CD4-positive, alpha-beta T cell (primary cell): ENCODE data around the gene PCED1B. TPM values are rescaled to one million over a fixed set of nuclear protein-coding genes. Genes with fewer than 3 reads are reported as not detected.

Experiments used
- ATAC-seq: fragments of 200-7000 bp; cut with Tn5 transposase; one replicate; pipeline ENCODE4 v1.10.0; 2022; ENCODE audit warnings: mild to moderate bottlenecking; ENCODE audit not compliant: poor library complexity
- CTCF ChIA-PET: fragments of 350-600 bp; sonication (Branson Sonifier 250); formaldehyde crosslinking; loops from one replicate; lab custom pipeline; 2021; ENCODE audit warnings: antibody characterized with exemption, inconsistent platforms; lab: Charles Lee
- POLR2A ChIA-PET: fragments of 350-600 bp; sonication (Branson Sonifier 250); formaldehyde crosslinking; loops from one replicate; lab custom pipeline; 2021; ENCODE audit warnings: antibody characterized with exemption, inconsistent platforms; lab: Charles Lee
- DNase-seq, 14 experiments: peaks; one replicate each; pipeline ENCODE4 v3.0.0-alpha.2; 2013 to 2020; ENCODE audit warnings: mixed read lengths in 2 of 14
- H3K27ac ChIP-seq, 2 donors: one replicate each; pipeline versions ENCODE4 v1.5.1 to v1.7.0; 2013; ENCODE audit warnings: low read length in 2 of 2, low read depth in 1 of 2, mild to moderate bottlenecking in 1 of 2
- H3K27me3 ChIP-seq, 2 experiments: 1 replicate in 1 of 2; 2 replicates in 1 of 2; pipeline versions ENCODE4 v1.6.1 to v1.7.0; 2013; ENCODE audit warnings: low read length in 2 of 2, control low read depth in 1 of 2, mild to moderate bottlenecking in 1 of 2, moderate library complexity in 1 of 2; ENCODE audit not compliant: insufficient read depth in 2 of 2, control insufficient read depth in 1 of 2
- H3K36me3 ChIP-seq: one replicate; pipeline ENCODE4 v1.6.1; 2013; ENCODE audit warnings: low read length, control low read depth; ENCODE audit not compliant: insufficient read depth
- H3K4me1 ChIP-seq: one replicate; pipeline ENCODE4 v1.6.1; 2013; ENCODE audit warnings: low read length, control low read depth; ENCODE audit not compliant: insufficient read depth
- H3K4me3 ChIP-seq: one replicate; pipeline ENCODE4 v1.5.1; 2013; ENCODE audit warnings: mild to moderate bottlenecking, low read length, moderate library complexity
- H3K9me3 ChIP-seq, 2 experiments: 1 replicate in 1 of 2; 2 replicates in 1 of 2; pipeline versions ENCODE4 v1.6.1 to v1.7.0; 2013; ENCODE audit warnings: low read length in 2 of 2, mild to moderate bottlenecking in 2 of 2, control low read depth in 1 of 2, moderate library complexity in 1 of 2; ENCODE audit not compliant: control insufficient read depth in 1 of 2, insufficient read depth in 1 of 2
- H3K27ac Mint-ChIP-seq: one replicate; pipeline ENCODE4 v1.8.0; 2020; ENCODE audit warnings: mixed read lengths
- H3K27me3 Mint-ChIP-seq: one replicate; pipeline ENCODE4 v1.8.0; 2021; ENCODE audit warnings: mixed read lengths
- H3K36me3 Mint-ChIP-seq: one replicate; pipeline ENCODE4 v1.8.0; 2021; ENCODE audit warnings: low read depth, mixed read lengths
- H3K4me1 Mint-ChIP-seq: one replicate; pipeline ENCODE4 v1.8.0; 2021; ENCODE audit warnings: low read depth, mixed read lengths
- H3K4me3 Mint-ChIP-seq: one replicate; pipeline ENCODE4 v1.8.0; 2020; ENCODE audit warnings: mild to moderate bottlenecking, mixed read lengths
- H3K9me3 Mint-ChIP-seq: one replicate; pipeline ENCODE4 v1.8.0; 2020; ENCODE audit warnings: mixed read lengths
- CTCF ChIP-seq: fragments of 200-600 bp; IDR thresholded peaks from one replicate; pipeline ENCODE4 v1.8.0; 2022; ENCODE audit warnings: antibody characterized with exemption, mild to moderate bottlenecking
- intact Hi-C, 2 experiments: fragments of 100-400 bp; cut with DNase I in 1 of 2; cut with micrococcal nuclease in 1 of 2; formaldehyde crosslinking; loops; one replicate each; pipeline versions ENCODE4 v1.15.1 to v1.9.0; 2023 to 2025; cut with DNase I, micrococcal nuclease
- total RNA-seq, 174 experiments: library from RNA in 2 of 174; stranded (reverse) in 2 of 174; gene quantifications; one replicate each; pipeline ENCODE4 v1.2.3 and lab custom pipeline; 2021 to 2026

The PCED1B gene
- total RNA-seq, 2 experiments from 2014 or later, result 18.7 to 20.0 TPM

- ChIA-PET POLR2A (interaction anchor here (1.4 kb wide), 1 partner anchor 100 kb away, joined by 3 read pairs; no protein-coding TSS in a partner anchor), CTCF (no interaction called here)
- Histone ChIP-seq H3K4me3 (no peak overlapping the region), H3K27ac (no peak overlapping the region), H3K36me3 (peaks cover 24% of the 10 kb centered on the region), H3K9me3 (no peaks in the 10 kb centered on the region), H3K4me1 (peaks cover 9% of the 10 kb centered on the region), H3K27me3 (no peaks in the 10 kb centered on the region)
- Mint-ChIP-seq H3K27me3 (no peaks in the 10 kb centered on the region), H3K36me3 (peaks cover 86% of the 10 kb centered on the region), H3K4me1 (peaks cover 39% of the 10 kb centered on the region), H3K4me3 (peak overlapping the region; percentile 5), H3K9me3 (no peaks in the 10 kb centered on the region), H3K27ac (no peak overlapping the region)
- ATAC-seq (no peak), DNase-seq (peak in 2 of 14 experiments; percentile 8 to 43)
- TF ChIP-seq CTCF, result no peak
- intact Hi-C loops, result no loop called here
These were observed 32.0 kb downstream of the PCED1B start for GRCh38 chr12:47111392-47111778.

GRCh38 chr12:47111854-47112253 is 32.4 kb downstream of the PCED1B start:
- intact Hi-C loops, result no loop called here
- CTCF ChIA-PET, result no interaction called here
- Histone ChIP-seq H3K36me3 (peaks cover 24% of the 10 kb centered on the region), H3K4me3 (no peak overlapping the region), H3K27me3 (no peaks in the 10 kb centered on the region), H3K9me3 (no peaks in the 10 kb centered on the region), H3K4me1 (peaks cover 9% of the 10 kb centered on the region), H3K27ac (no peak overlapping the region)
- no peak for ATAC-seq
- no peaks in the 10 kb centered on the region for H3K9me3 Mint-ChIP-seq
- no peak overlapping the region for H3K4me3 Mint-ChIP-seq
- POLR2A ChIA-PET, result interaction anchor here (1.4 kb wide), 1 partner anchor 99 kb away, joined by 3 read pairs; no protein-coding TSS in a partner anchor
- H3K4me1 Mint-ChIP-seq, result peaks cover 39% of the 10 kb centered on the region
- DNase-seq, result no peak
- TF ChIP-seq CTCF, result no peak
- no peak overlapping the region for H3K27ac Mint-ChIP-seq
- peaks cover 83% of the 10 kb centered on the region for H3K36me3 Mint-ChIP-seq
- H3K27me3 Mint-ChIP-seq, result no peaks in the 10 kb centered on the region

- peaks cover 35% of the 10 kb centered on the region for H3K4me1 Mint-ChIP-seq
- H3K27ac Mint-ChIP-seq, result no peak overlapping the region
- Histone ChIP-seq H3K27me3 (no peaks in the 10 kb centered on the region), H3K27ac (no peak overlapping the region), H3K36me3 (peaks cover 24% of the 10 kb centered on the region), H3K9me3 (no peaks in the 10 kb centered on the region), H3K4me1 (peaks cover 9% of the 10 kb centered on the region), H3K4me3 (no peak overlapping the region)
- ATAC-seq, result no peak
- no peak for TF ChIP-seq CTCF
- ChIA-PET POLR2A (interaction anchor here (1.4 kb wide), 1 partner anchor 99 kb away, joined by 3 read pairs; no protein-coding TSS in a partner anchor), CTCF (no interaction called here)
- no peak for DNase-seq
- intact Hi-C loops, result no loop called here
- no peaks in the 10 kb centered on the region for H3K9me3 Mint-ChIP-seq
- no peak overlapping the region for H3K4me3 Mint-ChIP-seq
- H3K36me3 Mint-ChIP-seq, result peaks cover 83% of the 10 kb centered on the region
- no peaks in the 10 kb centered on the region for H3K27me3 Mint-ChIP-seq
These were observed 33.3 kb downstream of the PCED1B start for GRCh38 chr12:47112679-47113078.
